ENCODE results near the gene LRRN2. TPM values are rescaled to one million over a fixed set of nuclear protein-coding genes. Genes with fewer than 3 reads are reported as not detected.

LRRN2 gene
- total and polyA plus RNA-seq, 2 experiments from 2014 or later = 0.74 to 2.6 TPM

DNA sequence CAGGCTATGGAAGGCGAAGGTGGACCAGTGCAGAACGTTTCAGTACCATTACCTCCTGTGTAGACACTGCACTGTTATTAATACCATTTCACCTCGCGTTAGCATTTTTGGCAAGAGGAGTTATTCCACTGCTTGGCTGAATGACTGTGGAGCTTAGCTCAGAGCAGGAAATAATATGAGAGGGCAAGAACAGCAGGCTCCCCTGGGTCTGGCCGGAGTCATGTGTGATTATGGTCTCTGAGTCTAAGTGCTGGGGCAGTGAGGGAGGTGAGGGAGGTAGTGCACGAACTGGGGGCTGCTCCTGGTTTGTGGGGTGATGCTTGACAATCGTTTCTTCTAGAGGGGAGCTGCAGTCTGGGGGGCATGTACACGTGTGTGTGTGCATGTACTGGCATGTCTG lies 86.4 kb downstream of the LRRN2 start (continued):
- TF ChIP-seq, protein P1, sequence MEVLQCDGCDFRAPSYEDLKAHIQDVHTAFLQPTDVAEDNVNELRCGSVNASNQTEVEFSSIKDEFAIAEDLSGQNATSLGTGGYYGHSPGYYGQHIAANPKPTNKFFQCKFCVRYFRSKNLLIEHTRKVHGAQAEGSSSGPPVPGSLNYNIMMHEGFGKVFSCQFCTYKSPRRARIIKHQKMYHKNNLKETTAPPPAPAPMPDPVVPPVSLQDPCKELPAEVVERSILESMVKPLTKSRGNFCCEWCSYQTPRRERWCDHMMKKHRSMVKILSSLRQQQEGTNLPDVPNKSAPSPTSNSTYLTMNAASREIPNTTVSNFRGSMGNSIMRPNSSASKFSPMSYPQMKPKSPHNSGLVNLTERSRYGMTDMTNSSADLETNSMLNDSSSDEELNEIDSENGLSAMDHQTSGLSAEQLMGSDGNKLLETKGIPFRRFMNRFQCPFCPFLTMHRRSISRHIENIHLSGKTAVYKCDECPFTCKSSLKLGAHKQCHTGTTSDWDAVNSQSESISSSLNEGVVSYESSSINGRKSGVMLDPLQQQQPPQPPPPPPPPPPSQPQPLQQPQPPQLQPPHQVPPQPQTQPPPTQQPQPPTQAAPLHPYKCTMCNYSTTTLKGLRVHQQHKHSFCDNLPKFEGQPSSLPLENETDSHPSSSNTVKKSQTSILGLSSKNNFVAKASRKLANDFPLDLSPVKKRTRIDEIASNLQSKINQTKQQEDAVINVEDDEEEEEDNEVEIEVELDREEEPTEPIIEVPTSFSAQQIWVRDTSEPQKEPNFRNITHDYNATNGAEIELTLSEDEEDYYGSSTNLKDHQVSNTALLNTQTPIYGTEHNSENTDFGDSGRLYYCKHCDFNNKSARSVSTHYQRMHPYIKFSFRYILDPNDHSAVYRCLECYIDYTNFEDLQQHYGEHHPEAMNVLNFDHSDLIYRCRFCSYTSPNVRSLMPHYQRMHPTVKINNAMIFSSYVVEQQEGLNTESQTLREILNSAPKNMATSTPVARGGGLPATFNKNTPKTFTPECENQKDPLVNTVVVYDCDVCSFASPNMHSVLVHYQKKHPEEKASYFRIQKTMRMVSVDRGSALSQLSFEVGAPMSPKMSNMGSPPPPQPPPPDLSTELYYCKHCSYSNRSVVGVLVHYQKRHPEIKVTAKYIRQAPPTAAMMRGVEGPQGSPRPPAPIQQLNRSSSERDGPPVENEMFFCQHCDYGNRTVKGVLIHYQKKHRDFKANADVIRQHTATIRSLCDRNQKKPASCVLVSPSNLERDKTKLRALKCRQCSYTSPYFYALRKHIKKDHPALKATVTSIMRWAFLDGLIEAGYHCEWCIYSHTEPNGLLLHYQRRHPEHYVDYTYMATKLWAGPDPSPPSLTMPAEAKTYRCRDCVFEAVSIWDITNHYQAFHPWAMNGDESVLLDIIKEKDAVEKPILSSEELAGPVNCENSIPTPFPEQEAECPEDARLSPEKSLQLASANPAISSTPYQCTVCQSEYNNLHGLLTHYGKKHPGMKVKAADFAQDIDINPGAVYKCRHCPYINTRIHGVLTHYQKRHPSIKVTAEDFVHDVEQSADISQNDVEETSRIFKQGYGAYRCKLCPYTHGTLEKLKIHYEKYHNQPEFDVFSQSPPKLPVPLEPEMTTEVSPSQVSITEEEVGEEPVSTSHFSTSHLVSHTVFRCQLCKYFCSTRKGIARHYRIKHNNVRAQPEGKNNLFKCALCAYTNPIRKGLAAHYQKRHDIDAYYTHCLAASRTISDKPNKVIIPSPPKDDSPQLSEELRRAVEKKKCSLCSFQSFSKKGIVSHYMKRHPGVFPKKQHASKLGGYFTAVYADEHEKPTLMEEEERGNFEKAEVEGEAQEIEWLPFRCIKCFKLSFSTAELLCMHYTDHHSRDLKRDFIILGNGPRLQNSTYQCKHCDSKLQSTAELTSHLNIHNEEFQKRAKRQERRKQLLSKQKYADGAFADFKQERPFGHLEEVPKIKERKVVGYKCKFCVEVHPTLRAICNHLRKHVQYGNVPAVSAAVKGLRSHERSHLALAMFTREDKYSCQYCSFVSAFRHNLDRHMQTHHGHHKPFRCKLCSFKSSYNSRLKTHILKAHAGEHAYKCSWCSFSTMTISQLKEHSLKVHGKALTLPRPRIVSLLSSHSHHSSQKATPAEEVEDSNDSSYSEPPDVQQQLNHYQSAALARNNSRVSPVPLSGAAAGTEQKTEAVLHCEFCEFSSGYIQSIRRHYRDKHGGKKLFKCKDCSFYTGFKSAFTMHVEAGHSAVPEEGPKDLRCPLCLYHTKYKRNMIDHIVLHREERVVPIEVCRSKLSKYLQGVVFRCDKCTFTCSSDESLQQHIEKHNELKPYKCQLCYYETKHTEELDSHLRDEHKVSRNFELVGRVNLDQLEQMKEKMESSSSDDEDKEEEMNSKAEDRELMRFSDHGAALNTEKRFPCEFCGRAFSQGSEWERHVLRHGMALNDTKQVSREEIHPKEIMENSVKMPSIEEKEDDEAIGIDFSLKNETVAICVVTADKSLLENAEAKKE (CRISPR knock-in tag; IDR thresholded peaks at IDR 0.05) = no peak
- no peak for TF ChIP-seq EZH2 (IDR thresholded peaks at IDR 0.05; ENCODE audit: low read depth, unreplicated experiment)

DNA sequence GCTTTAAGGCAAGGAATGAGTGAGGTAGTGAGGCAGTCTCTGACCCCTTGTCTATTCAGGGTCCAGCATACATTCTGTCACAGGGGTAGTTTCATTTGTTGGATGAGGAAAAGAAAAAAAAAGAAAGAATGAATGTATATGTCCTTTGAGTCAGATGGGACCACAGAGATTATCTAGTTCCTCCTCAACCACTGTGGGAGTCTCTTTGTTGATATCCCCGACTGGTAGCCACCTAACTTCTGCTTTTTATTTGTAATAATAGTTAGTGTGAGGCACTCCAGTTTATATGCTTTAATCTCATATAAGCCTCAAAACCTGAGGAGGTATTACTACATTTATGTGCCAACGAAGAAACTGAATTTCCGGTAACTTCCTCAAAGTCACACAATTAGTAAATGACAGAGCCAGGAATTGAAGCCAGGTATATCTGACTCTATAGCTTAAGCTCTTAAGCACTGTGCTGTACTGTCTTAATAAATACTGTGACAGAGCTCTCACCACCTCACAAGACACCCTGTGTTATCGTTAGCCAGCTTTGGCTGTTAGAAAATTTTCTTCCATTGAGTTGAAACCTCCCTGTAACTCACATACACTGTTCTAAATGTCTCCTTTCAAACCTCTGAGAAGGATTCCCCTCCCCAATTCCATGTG lies 87.1 kb downstream of the LRRN2 start:
- Histone ChIP-seq H3K36me3 (ENCODE audit: insufficient read depth) (no peaks in the 10 kb centered on the region), H3K4me1 (ENCODE audit: insufficient read depth) (peaks cover 25% of the 10 kb centered on the region), H3K4me3 (no peak overlapping the region), H3F3A (replicated peaks; ENCODE audit: low read depth) (no peaks in the 10 kb centered on the region), H3K27ac (ENCODE audit: low read depth) (no peak overlapping the region), H4K20me1 (replicated peaks; ENCODE audit: insufficient read depth) (no peaks in the 10 kb centered on the region), H3K4me2 (no peak overlapping the region), H3K27me3 (ENCODE audit: insufficient read depth) (no peaks in the 10 kb centered on the region), H2AFZ (no peak overlapping the region; the same call in 1 of the 2 replicates), H3K9me2 (ENCODE audit: insufficient read depth) (no peaks in the 10 kb centered on the region; the same call in 1 of the 2 replicates), H3K79me2 (replicated peaks; ENCODE audit: insufficient read depth) (no peaks in the 10 kb centered on the region)
- Mint-ChIP-seq H3K36me3 (ENCODE audit: low read depth) (no peaks in the 10 kb centered on the region), H3K27ac (no peak overlapping the region), H3K9me3 (no peaks in the 10 kb centered on the region), H3K27me3 (ENCODE audit: insufficient read depth, low read depth, poor library complexity) (peaks cover 15% of the 10 kb centered on the region), H3K4me3 (no peak overlapping the region), H3K4me1 (peaks cover 37% of the 10 kb centered on the region)
- ATAC-seq (no peak), DNase-seq (ENCODE audit: low spot score) (no peak)
- no peak for TF ChIP-seq EZH2 (IDR thresholded peaks at IDR 0.05; ENCODE audit: low read depth, unreplicated experiment)
- TF ChIP-seq, protein P2, sequence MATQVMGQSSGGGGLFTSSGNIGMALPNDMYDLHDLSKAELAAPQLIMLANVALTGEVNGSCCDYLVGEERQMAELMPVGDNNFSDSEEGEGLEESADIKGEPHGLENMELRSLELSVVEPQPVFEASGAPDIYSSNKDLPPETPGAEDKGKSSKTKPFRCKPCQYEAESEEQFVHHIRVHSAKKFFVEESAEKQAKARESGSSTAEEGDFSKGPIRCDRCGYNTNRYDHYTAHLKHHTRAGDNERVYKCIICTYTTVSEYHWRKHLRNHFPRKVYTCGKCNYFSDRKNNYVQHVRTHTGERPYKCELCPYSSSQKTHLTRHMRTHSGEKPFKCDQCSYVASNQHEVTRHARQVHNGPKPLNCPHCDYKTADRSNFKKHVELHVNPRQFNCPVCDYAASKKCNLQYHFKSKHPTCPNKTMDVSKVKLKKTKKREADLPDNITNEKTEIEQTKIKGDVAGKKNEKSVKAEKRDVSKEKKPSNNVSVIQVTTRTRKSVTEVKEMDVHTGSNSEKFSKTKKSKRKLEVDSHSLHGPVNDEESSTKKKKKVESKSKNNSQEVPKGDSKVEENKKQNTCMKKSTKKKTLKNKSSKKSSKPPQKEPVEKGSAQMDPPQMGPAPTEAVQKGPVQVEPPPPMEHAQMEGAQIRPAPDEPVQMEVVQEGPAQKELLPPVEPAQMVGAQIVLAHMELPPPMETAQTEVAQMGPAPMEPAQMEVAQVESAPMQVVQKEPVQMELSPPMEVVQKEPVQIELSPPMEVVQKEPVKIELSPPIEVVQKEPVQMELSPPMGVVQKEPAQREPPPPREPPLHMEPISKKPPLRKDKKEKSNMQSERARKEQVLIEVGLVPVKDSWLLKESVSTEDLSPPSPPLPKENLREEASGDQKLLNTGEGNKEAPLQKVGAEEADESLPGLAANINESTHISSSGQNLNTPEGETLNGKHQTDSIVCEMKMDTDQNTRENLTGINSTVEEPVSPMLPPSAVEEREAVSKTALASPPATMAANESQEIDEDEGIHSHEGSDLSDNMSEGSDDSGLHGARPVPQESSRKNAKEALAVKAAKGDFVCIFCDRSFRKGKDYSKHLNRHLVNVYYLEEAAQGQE (IDR thresholded peaks at IDR 0.05; ENCODE audit: unreplicated experiment) = no peak
- TF ChIP-seq EZH2phosphoT487 (IDR thresholded peaks at IDR 0.05; ENCODE audit: unreplicated experiment) = no peak
- TF ChIP-seq JUNB (IDR thresholded peaks at IDR 0.05; ENCODE audit: unreplicated experiment) = no peak
- TF ChIP-seq POLR2AphosphoS5 (IDR thresholded peaks at IDR 0.05; ENCODE audit: low read depth) = no peak
- TF ChIP-seq CREB1 (CRISPR knock-in tag; IDR thresholded peaks at IDR 0.05; ENCODE audit: low read depth) = no peak
- TF ChIP-seq ZNF114 (CRISPR knock-in tag; IDR thresholded peaks at IDR 0.05) = no peak
- no peak for TF ChIP-seq STAT1 (IDR thresholded peaks at IDR 0.05; ENCODE audit: unreplicated experiment)
- TF ChIP-seq, protein P3, sequence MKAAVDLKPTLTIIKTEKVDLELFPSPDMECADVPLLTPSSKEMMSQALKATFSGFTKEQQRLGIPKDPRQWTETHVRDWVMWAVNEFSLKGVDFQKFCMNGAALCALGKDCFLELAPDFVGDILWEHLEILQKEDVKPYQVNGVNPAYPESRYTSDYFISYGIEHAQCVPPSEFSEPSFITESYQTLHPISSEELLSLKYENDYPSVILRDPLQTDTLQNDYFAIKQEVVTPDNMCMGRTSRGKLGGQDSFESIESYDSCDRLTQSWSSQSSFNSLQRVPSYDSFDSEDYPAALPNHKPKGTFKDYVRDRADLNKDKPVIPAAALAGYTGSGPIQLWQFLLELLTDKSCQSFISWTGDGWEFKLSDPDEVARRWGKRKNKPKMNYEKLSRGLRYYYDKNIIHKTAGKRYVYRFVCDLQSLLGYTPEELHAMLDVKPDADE (IDR thresholded peaks at IDR 0.05) = no peak
- TF ChIP-seq, protein P4, sequence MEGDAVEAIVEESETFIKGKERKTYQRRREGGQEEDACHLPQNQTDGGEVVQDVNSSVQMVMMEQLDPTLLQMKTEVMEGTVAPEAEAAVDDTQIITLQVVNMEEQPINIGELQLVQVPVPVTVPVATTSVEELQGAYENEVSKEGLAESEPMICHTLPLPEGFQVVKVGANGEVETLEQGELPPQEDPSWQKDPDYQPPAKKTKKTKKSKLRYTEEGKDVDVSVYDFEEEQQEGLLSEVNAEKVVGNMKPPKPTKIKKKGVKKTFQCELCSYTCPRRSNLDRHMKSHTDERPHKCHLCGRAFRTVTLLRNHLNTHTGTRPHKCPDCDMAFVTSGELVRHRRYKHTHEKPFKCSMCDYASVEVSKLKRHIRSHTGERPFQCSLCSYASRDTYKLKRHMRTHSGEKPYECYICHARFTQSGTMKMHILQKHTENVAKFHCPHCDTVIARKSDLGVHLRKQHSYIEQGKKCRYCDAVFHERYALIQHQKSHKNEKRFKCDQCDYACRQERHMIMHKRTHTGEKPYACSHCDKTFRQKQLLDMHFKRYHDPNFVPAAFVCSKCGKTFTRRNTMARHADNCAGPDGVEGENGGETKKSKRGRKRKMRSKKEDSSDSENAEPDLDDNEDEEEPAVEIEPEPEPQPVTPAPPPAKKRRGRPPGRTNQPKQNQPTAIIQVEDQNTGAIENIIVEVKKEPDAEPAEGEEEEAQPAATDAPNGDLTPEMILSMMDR (conservative IDR thresholded peaks at IDR 0.05; ENCODE audit: low read depth in 2 of 2) = no peak
- TF ChIP-seq ZNF331 (CRISPR knock-in tag; IDR thresholded peaks at IDR 0.05; ENCODE audit: low read depth) = no peak
- no peak for TF ChIP-seq NANOG (IDR thresholded peaks at IDR 0.05; ENCODE audit: borderline replicate concordance)

Data from GM23338 (cell line).